DND-41 (cell line): ENCODE results near the gene KCNQ1OT1.

Experiments used
- CTCF ChIP-seq: IDR thresholded peaks from 2 replicates; pipeline ENCODE4 v1.5.1; 2012; ENCODE audit warnings: borderline replicate concordance, low read length, moderate library complexity, mild to moderate bottlenecking; ENCODE audit not compliant: poor library complexity, severe bottlenecking; ENCODE audit errors: extremely low read depth
- EZH2 ChIP-seq: IDR thresholded peaks from 3 replicates; pipeline ENCODE4 v1.6.1; 2012; ENCODE audit warnings: borderline replicate concordance, low read depth, mild to moderate bottlenecking, moderate library complexity, low read length, inconsistent platforms; ENCODE audit not compliant: severe bottlenecking

GRCh38 chr11:2737866-2738265, 38.1 kb upstream of the KCNQ1OT1 start:
- TF ChIP-seq CTCF = no peak
- TF ChIP-seq EZH2 = no peak
